ENCODE measurements around the gene HOXA5.

Gene HOXA5

DNA sequence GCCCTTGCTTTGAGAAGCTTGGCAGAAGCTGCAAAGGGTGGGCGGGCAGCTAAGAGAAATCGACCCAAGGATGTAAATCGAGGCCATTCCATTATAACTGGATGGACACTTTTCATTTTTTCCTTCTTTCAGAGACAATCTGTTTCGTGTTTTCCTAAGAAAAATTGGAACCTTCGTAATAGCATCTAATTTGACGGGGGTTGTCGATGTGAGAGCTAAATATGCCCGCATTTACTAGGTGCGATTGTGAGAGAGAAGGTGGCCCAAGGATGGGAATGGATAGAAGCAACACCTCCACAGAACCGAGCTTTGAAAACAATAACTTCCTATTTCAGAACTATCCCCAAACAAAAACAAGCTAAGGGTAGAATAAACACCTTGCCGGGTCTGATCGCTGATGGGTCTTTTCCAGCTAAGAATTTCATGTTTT is 12.1 kb downstream of the HOXA5 start:
- no peak for DNase-seq

DNA sequence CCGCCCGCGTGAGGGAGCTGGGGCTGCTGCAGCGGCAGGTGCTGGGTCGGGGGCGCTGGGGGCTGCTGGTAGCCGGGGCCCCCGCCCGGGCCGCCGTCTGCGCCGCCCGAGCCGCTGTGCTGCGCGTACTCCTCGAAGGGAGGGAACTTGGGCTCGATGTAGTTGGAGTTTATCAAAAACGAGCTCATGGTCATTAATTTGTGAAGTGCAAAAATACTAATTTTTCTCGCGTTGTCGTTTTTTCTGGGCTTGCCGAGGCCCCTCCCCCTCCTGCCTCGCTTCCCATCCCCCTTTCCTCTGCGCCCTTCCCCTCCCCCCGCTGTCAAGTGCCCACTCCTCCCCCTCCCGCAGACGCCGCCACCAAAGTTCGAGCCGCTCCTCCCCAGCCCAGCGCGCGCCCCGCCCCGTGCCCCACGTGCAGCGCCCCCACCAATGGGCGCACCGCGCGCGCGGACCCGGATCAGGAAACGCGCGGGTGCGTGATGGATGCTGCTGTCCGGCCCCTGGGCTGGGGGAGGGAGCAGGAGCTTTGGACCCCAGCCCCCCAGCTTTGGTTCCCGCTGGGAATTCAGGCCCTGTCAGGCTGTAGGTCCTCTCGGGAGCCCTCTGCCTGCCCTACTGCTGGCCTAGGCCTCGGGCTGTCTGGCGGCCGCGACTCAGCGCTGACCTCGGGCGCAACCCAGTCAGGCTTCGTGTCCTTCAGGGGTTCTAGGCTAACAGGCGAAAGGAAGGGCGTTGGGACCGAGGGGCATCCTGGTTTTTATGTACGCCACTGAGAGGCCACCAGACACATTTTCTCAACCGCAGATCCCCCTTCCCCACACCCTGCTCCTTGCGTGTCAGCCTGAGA is 12.7 kb downstream of the HOXA5 start, which contains the start of gene HOXA4:
HOXA4 (minus strand) TSS at position 218 of the 850 bp plus-strand sequence; CDS start at position 194, 24 bp downstream.
- DNase-seq: no peak

DNA sequence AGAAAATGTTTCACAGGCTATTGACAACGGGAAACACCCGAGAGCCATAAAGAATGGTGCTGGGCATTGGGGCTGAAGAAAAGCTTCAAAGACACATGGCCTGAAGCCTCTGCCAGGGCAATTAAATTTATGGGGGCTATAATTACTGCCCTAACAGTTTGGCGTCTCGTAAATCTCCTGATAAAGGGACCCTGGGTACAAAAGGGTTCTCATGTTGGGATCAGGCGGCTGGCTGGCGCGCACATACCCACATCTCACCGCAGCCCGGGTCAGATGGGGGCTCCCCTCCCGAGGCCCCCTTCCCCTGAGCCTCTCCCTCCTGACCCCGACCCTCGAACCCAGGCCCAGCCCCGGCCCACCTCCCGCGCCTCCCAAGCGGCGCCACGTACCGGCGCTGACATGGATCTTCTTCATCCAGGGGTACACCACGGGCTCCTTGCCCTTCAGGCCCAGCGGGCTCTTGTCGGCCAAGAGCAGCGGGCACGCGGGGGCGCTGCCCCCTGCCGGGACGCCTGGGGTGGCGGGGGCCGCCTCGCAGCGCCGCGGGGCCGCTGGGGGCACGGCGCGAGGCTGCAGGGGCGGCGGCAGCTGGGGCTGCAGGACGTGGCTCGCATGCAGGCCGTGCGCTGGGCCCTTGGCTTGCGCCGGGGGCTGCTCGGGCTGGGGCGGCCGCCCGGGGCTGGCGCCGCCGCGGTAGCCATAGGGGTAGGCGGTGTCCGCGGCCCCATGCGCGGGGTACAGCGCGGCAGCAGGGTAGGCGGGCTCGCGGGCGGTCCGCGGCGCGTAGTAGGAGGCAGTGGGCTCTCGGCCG is 13.5 kb downstream of the HOXA5 start:
- no peak for DNase-seq

DNA sequence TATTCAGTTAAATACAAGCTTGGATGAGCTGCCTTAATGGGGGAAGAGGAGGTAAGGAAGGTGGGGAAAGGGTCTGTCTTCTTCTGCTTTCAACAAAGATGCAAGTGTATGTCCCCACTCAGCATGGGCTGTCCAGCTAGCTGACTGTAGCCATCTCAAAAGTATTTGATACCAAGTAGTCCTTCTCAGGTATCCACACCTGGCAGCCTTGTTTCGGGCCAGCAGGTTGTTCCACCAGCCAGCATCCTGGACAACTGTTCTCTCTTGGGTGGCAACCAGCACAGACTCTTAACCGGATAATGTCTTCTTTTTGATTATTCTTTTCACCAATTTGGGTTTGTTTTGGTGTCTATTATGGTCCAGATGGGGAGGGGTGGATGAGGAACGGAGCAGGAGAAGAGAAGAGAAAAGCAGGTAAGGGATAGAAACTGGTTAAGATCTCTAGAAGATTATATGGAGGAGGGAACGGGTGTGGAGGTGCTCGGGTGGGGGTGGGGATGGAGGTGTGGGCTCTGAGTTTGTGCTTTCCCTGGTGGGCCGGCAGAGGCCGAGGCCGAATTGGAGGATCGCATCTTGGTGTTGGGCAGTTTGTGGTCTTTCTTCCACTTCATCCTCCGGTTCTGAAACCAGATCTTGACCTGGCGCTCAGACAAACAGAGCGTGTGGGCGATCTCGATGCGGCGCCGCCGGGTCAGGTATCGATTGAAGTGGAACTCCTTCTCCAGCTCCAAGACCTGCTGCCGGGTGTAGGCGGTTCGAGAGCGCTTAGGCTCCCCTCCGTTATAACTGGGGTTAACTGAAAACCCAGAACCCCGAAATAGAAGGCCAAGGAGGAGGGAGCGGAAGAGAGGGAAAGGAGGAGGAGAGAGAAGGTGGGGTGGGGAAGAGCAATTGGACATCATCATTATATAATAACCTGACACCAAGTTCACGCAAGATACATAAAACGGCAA is 14.4 kb downstream of the HOXA5 start:
- no peak for DNase-seq

DNA sequence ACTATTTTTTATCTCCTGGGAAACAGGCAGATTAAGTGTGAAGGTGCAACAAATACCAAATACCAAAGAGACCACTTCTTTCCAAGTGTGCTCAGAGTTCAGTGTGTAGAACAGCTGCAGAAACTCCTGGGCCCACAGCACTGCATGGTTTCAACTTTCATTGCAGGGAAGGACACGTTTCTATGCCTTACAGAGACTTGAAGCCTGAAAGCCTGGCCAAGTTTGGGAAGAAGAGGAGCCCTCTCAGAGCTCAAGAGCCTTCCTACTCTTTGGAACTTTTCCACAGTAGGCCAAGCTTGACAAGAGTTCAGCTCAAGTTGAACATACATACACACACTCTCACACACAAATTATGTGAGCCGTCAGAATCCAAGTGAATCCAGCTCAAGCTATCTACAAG is 15.4 kb downstream of the HOXA5 start:
- no peak for DNase-seq

DNA sequence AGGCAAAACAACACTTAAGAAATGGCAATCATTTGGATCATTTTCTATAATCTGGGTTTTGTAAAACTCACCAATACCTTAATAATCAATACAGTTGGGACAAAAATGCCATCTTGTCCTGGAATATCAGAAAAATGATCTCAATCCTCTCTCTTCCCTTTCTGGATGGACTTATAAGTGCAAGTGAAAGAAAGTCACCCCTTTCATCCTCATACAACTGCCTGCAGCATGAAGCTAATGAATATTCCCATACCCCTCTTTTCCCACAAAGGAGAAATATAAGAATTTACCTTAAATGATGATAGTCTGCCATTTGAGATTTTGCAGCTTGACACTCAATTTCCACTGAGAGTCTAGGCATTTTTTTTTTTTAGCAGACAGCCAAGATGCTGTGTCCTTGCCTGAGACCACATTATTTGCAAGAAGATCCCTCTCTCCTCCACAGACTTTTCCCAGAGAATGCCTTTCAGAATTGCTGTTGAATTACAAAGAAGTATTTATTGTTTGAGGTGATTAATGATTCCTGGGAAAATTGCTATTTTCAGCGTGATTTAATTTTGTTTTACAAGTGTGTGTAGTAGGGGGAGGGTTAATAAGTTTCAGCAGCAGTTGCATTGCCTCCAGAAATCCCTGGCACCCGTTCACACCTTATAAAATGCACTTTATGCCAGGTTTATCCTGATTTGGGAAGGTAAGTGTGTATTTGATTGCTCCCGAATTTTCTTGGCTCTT is 16.7 kb downstream of the HOXA5 start:
- no peak for DNase-seq

DNA sequence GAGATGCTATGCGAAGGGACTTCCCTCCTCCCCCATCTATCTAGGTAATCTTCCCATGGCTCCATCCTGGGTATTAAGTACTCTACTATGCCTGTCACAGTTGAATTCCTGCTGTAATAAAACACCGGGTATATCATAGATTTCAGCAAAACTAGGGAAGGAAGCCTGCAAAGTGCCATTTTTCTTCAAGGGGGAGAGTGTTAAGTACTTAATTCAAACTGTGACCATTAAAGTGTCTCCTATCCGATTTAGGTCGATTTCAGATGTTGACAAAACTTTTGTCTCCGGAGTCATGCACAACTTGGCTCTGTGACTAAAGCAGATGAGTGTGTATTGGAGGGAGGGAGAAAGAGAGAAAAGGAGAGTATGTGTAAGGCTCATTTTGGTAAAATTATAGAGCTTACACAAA is 17.5 kb downstream of the HOXA5 start:
- DNase-seq: no peak

DNA sequence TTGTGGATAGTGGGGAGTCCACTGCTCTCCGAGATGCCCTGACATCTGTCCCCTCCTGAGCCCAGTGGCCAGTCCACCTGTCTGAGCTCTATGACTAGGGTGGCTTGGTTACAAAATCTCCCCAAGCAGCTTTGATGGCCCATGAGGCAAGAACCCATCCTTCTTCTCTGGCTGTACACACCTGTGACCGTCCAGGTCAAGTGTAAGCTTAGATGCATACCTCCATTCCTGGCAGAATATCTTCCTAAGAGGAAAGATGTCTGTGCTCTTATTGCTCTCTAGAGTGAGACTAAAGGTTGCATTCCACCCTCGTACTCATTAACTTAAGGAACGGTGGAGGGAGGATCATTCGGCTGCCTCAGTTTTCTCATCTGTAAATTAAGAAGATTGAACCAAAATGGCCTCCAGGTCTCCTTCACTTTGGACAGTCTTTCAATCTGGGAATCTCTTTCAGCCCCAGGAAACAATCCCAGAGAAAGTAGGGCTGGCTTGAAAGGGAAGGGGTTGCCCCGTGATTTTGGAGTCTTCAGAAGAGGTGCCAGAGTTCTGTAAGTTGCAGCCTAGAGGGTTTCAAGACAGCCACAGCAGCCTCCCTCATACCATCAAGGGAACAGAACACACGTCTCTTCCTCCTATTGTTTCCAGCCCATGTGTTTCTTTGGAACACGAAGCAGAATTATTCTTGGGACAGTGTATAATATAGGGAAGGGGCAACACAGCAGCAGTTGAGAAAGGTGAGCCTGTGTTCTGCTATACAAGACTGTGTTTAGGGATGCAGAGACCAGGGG is 18.4 kb downstream of the HOXA5 start:
- DNase-seq: no peak

DNA sequence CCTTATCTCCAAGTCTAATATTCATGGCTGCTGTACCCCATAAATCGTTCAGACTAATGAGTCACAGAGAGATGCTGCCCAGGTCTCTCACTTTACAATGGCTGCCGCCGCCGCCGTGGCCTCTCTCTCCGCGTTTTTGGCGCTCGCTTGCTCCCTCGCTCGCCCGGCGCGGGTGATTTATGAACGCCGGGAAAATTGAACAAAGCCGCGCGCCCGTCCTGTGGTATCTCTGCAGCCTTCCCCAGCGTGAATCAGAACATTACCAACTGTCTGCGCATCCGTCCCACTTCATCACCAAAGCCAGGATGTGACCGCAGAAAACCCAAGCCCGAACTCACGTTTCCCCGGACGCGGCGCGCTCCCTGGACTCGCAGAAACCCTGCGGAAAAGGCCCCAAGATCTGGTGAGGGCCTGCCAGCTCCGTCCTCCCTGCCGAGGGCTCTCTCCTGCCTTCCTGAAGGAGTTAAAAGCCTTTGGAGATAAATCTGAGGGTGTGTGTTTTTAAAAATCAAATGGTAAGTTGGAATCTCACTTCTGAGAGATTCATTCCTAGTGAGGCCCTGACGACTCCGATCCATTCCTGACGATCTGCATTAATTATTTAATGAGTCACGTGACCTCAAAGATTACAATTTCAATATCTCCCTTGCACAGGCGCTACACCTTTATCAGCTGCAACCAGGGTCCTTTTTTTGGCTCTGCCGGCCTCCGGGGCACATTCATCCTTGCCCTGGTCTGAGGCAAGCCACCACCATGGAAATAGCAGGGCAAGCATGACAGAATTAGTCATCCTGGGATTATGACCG is 19.2 kb downstream of the HOXA5 start:
- peak; percentile 94 for DNase-seq

DNA sequence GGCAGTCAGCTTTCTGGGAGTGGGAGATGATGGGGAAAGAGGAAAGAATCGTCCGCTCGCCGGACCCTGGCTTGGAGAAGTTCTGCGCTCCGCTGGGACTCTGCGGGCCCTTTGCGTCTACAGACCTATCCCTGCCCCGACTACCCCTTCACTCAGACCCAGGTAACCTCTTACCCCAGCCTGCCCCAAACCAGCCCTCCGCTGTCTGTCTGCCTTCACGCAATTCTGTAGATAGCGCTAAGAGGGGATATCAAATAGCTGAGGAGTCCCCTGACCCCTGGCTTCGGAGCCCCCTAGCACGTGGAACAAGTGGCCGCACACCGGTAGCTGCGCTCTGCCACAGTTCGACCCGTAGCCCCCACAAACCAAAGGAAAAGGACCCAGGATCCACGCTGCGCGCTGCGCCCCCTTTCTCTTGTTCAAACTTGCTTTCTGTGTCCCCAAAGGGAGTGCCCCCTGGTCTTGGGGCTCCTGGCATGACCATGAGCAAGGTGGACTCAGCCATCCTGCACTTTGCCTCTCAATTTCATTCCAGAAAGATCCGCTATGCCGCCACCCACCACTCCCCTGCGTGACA is 19.9 kb downstream of the HOXA5 start:
- no peak for DNase-seq

DNA sequence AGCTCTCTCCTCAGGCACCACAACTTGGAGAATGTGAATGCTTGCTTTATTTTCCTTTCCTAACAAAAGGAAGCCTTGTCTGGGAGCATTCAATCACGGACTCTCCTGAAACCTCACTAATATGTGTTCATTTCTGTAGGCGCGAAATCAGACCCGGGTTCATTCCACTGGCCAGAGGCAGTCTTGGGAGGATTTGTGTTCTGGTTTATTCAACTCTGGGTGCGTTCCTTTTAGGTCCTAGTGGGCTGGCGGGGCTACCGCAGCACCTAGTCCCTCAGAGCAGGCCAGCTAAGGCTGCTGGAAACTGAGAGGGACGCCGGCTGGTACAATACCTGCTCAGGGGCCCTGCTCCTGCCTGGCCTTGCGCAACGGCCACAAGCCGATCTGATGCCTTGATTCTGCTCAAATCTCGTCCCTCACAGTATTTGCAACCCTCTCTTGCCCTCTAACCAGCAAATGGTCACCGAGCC is 20.4 kb downstream of the HOXA5 start:
- no peak for DNase-seq

DNA sequence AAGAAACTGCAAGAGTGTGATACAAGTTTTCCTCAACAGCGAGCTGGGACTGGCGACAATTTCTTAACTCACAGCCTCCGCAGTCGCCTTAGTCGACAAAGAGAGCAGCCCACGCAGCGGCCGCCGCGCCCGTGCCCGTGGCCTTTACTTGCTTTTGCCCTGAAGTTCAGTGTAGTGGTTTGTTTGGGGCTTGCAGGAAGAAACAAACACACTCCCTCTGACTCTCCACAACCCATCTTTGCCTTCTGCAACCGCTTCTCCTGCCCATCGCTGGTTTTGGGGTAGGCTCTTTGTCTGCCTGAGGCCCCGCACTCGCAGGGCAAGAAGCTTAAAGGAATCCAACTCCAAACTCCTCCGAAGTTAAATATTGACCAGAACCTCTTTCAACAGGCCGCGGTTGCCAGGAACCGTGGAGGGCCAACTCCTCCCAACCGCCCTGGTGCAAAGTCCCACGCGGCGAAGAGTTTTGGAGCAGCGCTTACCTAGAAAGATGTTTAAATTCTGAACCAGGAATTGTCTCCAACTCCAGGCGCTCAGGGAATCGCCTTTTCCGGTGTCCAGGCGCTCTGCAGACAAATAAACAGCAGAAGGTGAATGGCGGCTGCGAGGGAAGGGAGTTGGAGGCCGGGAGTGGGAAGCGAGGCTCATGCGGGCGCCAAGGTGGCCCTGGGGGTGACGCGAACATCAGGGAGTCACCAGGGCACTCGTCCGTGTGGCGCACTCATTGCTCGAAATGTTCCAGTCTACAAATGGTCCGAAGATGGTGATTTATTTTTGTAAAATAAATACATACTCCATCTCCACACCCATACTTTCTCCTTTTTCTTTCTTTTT is 21.2 kb downstream of the HOXA5 start:
- DNase-seq: no peak

DNA sequence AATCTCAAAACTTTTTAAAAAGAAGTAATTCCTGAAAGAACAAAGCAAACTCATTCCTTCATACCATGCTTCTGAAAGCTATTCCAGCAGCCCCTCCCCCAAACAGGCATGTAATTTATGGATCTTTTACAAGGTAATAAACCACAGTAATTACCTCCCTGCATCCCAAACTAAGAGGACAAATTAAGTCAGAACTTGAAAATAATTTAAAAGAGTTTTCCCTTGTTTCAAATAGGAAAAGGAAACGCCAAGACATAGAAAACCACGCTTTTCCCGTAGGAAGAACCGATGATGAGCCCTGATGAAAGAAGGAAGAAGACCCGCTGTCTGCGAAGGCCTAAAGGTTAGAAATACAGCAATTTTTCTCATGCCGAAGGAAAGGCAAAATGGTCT is 21.8 kb downstream of the HOXA5 start:
- no peak for DNase-seq

DNA sequence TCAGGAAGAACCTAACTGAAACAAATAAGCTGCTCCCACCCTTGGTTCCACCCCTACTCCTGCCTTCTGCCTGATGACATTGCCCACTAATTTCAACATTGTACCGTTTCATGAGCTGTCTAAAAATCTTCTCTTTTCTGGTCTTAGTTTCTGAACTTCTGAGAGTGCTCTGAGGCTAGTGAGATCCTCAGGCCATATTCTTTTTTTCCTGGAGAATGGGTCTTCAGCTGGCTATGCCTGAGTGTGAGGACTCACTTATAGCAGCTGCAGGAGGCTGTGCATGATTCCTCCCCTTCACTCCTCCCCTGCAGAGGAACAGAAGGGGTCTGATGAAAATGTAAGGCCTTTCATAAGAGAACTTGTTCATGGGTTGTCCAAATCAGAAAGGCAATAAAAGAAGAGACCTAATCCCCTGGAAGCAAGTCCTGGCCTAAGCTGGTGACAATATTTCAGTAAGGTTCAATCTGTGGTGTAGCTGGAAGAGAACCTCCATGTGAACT is 24.0 kb downstream of the HOXA5 start:
- DNase-seq: no peak

DNA sequence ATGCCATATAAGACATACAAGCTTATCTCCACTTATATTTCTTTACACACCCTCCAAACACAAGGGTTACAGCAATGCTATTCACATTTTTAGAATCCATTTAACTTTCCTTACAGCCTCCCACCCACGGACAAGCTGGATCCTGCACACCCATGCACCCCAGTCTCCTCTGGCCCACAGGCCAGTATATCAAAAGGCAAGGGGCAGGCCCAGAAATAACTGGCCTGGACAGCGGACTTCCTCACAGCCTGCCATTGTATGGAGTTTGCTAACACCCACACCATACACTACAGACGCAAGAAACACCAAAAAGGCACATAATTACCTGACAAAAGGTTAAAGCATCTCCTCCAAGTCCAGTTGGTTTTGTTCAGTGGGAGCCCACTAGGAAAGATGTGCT is 24.9 kb downstream of the HOXA5 start:
- no peak for DNase-seq

DNA sequence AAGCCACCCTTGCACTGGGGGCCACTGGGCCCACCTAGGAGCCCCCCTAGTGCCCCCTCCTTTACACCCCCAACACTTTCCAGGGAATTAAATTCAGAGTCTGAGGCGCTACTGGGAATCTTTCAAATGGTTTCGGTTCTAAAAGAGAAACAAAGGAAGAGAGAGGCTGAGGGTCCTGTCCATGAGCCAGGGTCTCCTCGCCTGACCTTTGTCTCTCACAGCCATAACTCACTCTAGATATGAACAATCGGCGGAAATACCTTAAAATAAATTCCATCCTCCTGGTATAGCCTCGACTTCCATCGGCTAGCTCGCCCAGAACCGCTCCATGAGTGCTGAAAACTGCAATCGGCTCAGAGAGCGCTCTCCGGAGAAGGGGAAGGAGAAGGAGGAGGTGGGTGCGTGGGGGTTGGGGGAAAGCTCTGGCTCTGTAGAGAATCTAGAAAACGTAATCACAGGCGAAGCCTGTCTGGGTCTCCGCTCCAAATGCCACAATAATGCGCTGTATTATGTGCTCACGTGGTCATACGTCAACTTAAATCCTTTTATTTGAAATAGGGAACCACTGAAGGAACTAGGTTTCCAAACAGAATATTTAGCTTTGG is 25.5 kb downstream of the HOXA5 start:
- no peak for DNase-seq

DNA sequence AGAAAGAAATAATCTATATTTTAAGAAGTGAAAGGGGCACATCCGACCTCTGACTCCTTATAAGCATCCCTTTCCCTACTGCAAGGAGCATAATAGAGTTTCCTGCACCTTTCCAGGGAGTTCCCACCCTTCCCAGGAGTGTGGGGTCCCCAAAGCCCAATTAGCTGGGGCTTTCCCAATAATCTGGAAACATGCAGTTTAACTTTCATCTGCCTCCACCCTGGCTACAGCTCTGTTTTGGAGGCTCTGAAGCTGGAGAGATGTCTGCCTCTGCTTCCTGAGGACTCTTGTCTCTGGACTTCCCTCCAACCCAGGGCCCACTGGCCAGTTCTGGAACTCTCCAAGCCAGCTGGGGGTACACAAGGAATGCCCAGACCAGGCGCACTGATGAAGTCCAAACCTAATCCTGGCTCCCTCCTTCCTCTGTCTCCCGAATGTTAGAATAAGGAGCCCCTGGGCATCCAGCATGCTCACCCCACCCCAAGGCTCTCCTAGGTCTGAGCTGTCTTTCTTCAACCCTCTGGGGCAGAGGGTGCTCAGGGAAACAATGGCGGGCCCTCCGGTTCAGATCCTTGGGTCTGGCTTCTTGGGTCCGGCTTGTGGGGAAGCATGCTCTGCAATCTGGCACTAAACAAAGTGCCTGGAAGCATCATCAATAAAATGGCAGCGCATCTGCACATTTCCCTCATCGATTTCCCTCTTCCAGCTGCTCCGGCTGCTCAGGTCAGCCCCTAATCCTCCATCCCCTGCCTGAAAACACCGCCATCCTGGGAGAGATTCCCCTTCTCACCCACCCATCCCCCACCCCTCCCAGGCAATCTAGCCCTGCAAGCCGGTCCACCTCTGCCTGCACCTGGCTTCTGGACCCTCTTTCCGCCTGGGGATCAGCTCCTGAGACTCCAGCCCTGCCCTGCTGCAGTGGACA is 26.3 kb downstream of the HOXA5 start:
- no peak for DNase-seq

Measured in kidney glomerular epithelial cell (primary cell).